SKM-1 (cell line): Measurements from ENCODE around the gene HSP90AB1.

ENCODE experiments used
- DNase-seq: peaks from one replicate; lab custom pipeline; 2025; ENCODE audit not compliant: unreplicated experiment; lab: John Stamatoyannopoulos, UW

HSP90AB1 gene

GRCh38 chr6:44255105-44255808 is 8.4 kb downstream of the HSP90AB1 start:
- DNase-seq, result no peak

- no peak for DNase-seq
Measured at GRCh38 chr6:44255871-44256774, 9.2 kb downstream of the HSP90AB1 start.

- DNase-seq, result no peak
Measured at GRCh38 chr6:44256775-44257024, 9.8 kb downstream of the HSP90AB1 start.

- peak; percentile 38 for DNase-seq
Measured at GRCh38 chr6:44257025-44257752, 10.3 kb downstream of the HSP90AB1 start, which contains the start of gene SLC35B2. SLC35B2 (minus strand) TSS chr6:44257528; CDS start chr6:44257410, 118 bp downstream.

- no peak for DNase-seq
Measured at GRCh38 chr6:44257753-44258324, 10.9 kb downstream of the HSP90AB1 start.

GRCh38 chr6:44258325-44258863 is 11.5 kb downstream of the HSP90AB1 start:
- DNase-seq, result no peak

- DNase-seq, result no peak
Measured at GRCh38 chr6:44258921-44259320, 12.0 kb downstream of the HSP90AB1 start.

- DNase-seq, result no peak
Measured at GRCh38 chr6:44260011-44260410, 13.1 kb downstream of the HSP90AB1 start.

- no peak for DNase-seq
Measured at GRCh38 chr6:44260451-44261297, 13.8 kb downstream of the HSP90AB1 start.

GRCh38 chr6:44261581-44261980 is 14.7 kb downstream of the HSP90AB1 start:
- DNase-seq, result no peak

- DNase-seq, result no peak
Measured at GRCh38 chr6:44262467-44263353, 15.8 kb downstream of the HSP90AB1 start.

GRCh38 chr6:44263354-44264100 is 16.6 kb downstream of the HSP90AB1 start:
- DNase-seq, result no peak

- DNase-seq, result peak; percentile 77
Measured at GRCh38 chr6:44264154-44265006, 17.5 kb downstream of the HSP90AB1 start.

GRCh38 chr6:44265007-44265721 is 18.3 kb downstream of the HSP90AB1 start, which contains the start of gene NFKBIE:
NFKBIE (minus strand) TSS chr6:44265551; CDS start chr6:44265346, 205 bp downstream.
- peak; percentile 45 for DNase-seq

GRCh38 chr6:44265722-44266233 is 18.9 kb downstream of the HSP90AB1 start:
- DNase-seq, result no peak

GRCh38 chr6:44266347-44266746 is 19.4 kb downstream of the HSP90AB1 start:
- no peak for DNase-seq

- DNase-seq, result no peak
Measured at GRCh38 chr6:44267252-44267651, 20.4 kb downstream of the HSP90AB1 start.
